HepG2 (cell line): Measurements from ENCODE around the gene PPP2R5C. TPM values are rescaled to one million over a fixed set of nuclear protein-coding genes. Genes with fewer than 3 reads are reported as not detected.

ENCODE experiments used
- BCL6 ChIP-seq: IDR thresholded peaks from 2 replicates; pipeline ENCODE4 v1.6.1; 2016; ENCODE audit warnings: missing genetic modification reagents, missing compliant biosample characterization
- CAMTA2 ChIP-seq: sonication (generic); formaldehyde crosslinking; IDR thresholded peaks from 2 replicates; pipeline ENCODE4 v1.4.0; 2020; ENCODE audit warnings: mild to moderate bottlenecking, missing genetic modification reagents, borderline replicate concordance
- ETV6 ChIP-seq: sonication (generic); formaldehyde crosslinking; conservative IDR thresholded peaks from 2 replicates; pipeline ENCODE4 v1.4.0; 2020; ENCODE audit warnings: missing genetic modification reagents
- FOSL1 ChIP-seq: sonication (generic); formaldehyde crosslinking; IDR thresholded peaks from 2 replicates; pipeline ENCODE4 v1.9.0; 2021; ENCODE audit warnings: missing genetic modification reagents, borderline replicate concordance
- MIER3 ChIP-seq: IDR thresholded peaks from 2 replicates; pipeline ENCODE4 v1.6.1; 2016; ENCODE audit warnings: missing compliant biosample characterization, borderline replicate concordance
- NR2C2 ChIP-seq: sonication (generic); formaldehyde crosslinking; IDR thresholded peaks from 2 replicates; pipeline ENCODE4 v1.4.0; 2020; ENCODE audit warnings: missing genetic modification reagents, mild to moderate bottlenecking, moderate library complexity, borderline replicate concordance
- RAD21 ChIP-seq: fragments of 450-650 bp; formaldehyde crosslinking; IDR thresholded peaks from 2 replicates; pipeline ENCODE4 v1.5.0; 2020; ENCODE audit warnings: mild to moderate bottlenecking
- TBX3 ChIP-seq: fragments of 450-650 bp; IDR thresholded peaks from 2 replicates; pipeline ENCODE4 v1.6.1; 2017; ENCODE audit warnings: antibody characterized with exemption, mild to moderate bottlenecking, inconsistent platforms, borderline replicate concordance
- ZNF225 ChIP-seq: sonication (generic); formaldehyde crosslinking; IDR thresholded peaks from 2 replicates; pipeline ENCODE4 v1.4.0; 2020; ENCODE audit warnings: mild to moderate bottlenecking, missing genetic modification reagents
- ZNF230 ChIP-seq: sonication (generic); formaldehyde crosslinking; IDR thresholded peaks from 2 replicates; pipeline ENCODE4 v1.4.0; 2020; ENCODE audit warnings: mild to moderate bottlenecking, missing genetic modification reagents
- ZNF331 ChIP-seq: sonication (generic); formaldehyde crosslinking; IDR thresholded peaks from 2 replicates; pipeline ENCODE4 v1.4.0; 2020; ENCODE audit warnings: missing genetic modification reagents
- ZNF335 ChIP-seq: sonication (generic); formaldehyde crosslinking; IDR thresholded peaks from 2 replicates; pipeline ENCODE4 v1.4.0; 2020; ENCODE audit warnings: missing genetic modification reagents
- ZNF431 ChIP-seq: sonication (generic); formaldehyde crosslinking; IDR thresholded peaks from 2 replicates; pipeline ENCODE4 v1.9.0; 2022; ENCODE audit warnings: missing genetic modification reagents, low read depth, mild to moderate bottlenecking, borderline replicate concordance
- ZNF598 ChIP-seq: sonication (generic); formaldehyde crosslinking; IDR thresholded peaks from 2 replicates; pipeline ENCODE4 v1.5.1; 2020; ENCODE audit warnings: mild to moderate bottlenecking, missing genetic modification reagents, borderline replicate concordance
- ZNF713 ChIP-seq: sonication (generic); formaldehyde crosslinking; IDR thresholded peaks from 2 replicates; pipeline ENCODE4 v1.4.0; 2020; ENCODE audit warnings: mild to moderate bottlenecking, missing genetic modification reagents
- ZNF782 ChIP-seq: sonication (generic); formaldehyde crosslinking; IDR thresholded peaks from 2 replicates; pipeline ENCODE4 v1.4.0; 2020; ENCODE audit warnings: missing genetic modification reagents, mild to moderate bottlenecking, borderline replicate concordance
- ZNF816 ChIP-seq: sonication (generic); formaldehyde crosslinking; IDR thresholded peaks from 2 replicates; pipeline ENCODE4 v1.8.0; 2022; ENCODE audit warnings: missing genetic modification reagents, mild to moderate bottlenecking, borderline replicate concordance
- polyA plus RNA-seq, 8 experiments: library from polyadenylated mRNA; depleted of rRNA in 3 of 8; stranded (reverse) in 7 of 8; unstranded in 1 of 8; fragments of >200 nt; fragmentation: Illumina TruSeq in 4 of 8; extraction: Trizol in 4 of 8; gene quantifications; 2 replicates each; pipeline versions ENCODE4 v1.2.1 to v1.2.3, GENCODE V29; 2011 to 2016; ENCODE audit warnings: low read depth in 4 of 8, missing spikeins in 1 of 8, mixed read lengths in 1 of 8; ENCODE audit not compliant: insufficient read depth in 1 of 8
- total RNA-seq, 5 experiments: library from RNA; depleted of rRNA; stranded (reverse); fragments of >200 nt; fragmentation: Illumina TruSeq; extraction: Trizol; gene quantifications; 2 replicates each; pipeline ENCODE4 v1.2.3, GENCODE V29; 2016; ENCODE audit warnings: low read depth in 1 of 5
- TF ChIP-seq, protein P1 (sequence below): sonication (generic); formaldehyde crosslinking; IDR thresholded peaks from 2 replicates; pipeline ENCODE4 v1.5.0; 2020; ENCODE audit warnings: missing genetic modification reagents
- TF ChIP-seq, protein P2 (sequence below): sonication (generic); formaldehyde crosslinking; IDR thresholded peaks from 2 replicates; pipeline ENCODE4 v1.8.1; 2022; ENCODE audit warnings: low read depth, mild to moderate bottlenecking, missing genetic modification reagents
- TF ChIP-seq, protein P3 (sequence below): sonication (generic); formaldehyde crosslinking; IDR thresholded peaks from 2 replicates; pipeline ENCODE4 v1.5.1; 2020; ENCODE audit warnings: mild to moderate bottlenecking, missing genetic modification reagents
- TF ChIP-seq, protein P4 (sequence below): sonication (generic); formaldehyde crosslinking; IDR thresholded peaks from 2 replicates; pipeline ENCODE4 v1.4.0; 2020; ENCODE audit warnings: mild to moderate bottlenecking, missing genetic modification reagents, borderline replicate concordance

Gene PPP2R5C
- total and polyA plus RNA-seq, 2 of the 13 experiments (the other 11 are each of a cell fraction or from before 2014, with no cell fraction given) = 74.3 to 78.5 TPM

DNA sequence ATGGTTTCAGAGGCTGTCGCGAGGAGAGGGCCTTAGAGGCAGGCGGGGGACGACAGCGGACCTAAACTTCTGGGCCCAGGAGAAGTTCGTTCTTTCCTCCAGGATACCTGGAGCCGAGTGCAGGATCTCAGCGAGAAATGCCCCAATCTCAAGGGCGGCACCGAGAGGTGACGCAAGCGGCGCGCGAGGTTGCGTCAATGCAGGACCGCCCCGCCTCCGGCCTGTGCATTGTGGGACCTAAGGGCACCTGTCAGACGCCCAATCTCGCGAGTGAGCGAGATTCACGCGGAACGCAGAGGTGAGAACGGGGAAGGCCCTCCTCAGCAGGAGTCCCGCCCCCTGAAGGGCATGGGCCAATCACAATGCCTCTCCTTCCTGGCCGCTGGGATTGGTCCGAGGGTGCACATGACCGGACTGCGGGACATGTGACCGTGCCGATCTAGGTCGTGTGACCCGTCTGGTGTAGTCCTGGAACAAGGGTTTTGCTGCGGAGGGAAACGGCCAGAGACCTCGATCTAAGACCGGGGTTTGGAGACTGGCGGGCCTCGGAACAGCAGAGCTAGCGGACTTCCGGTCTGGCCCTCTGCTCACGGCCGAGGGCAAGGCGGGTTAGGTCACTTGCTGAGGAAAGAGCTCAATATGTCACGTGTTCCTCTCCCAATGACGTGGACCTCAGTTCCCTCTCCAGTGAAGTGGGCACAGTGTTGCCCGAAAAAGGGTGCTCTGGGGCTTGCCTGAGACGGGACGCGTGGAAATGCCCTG lies 186.6 kb downstream of the PPP2R5C start (continued):
- peak; percentile 90; the same call in 1 of the 2 replicates for TF ChIP-seq ZNF431 (CRISPR knock-in tag)
- TF ChIP-seq, protein P1, sequence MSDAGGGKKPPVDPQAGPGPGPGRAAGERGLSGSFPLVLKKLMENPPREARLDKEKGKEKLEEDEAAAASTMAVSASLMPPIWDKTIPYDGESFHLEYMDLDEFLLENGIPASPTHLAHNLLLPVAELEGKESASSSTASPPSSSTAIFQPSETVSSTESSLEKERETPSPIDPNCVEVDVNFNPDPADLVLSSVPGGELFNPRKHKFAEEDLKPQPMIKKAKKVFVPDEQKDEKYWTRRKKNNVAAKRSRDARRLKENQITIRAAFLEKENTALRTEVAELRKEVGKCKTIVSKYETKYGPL (CRISPR knock-in tag) = peak; percentile 57; the same call in 1 of the 2 replicates
- TF ChIP-seq MIER3 (CRISPR knock-in tag) = peak; percentile 93; the same call in 1 of the 2 replicates
- no peak; the same call in 1 of the 2 replicates for TF ChIP-seq RAD21 (CRISPR knock-in tag)
- TF ChIP-seq CAMTA2 (CRISPR knock-in tag) = 0 out of 2 replicates have a peak, but pooled peaks have one; percentile 29
- TF ChIP-seq ZNF225 (CRISPR knock-in tag) = peak; percentile 21; the same call in 1 of the 2 replicates
- TF ChIP-seq NR2C2 (CRISPR knock-in tag) = peak; percentile 84
- TF ChIP-seq, protein P2, sequence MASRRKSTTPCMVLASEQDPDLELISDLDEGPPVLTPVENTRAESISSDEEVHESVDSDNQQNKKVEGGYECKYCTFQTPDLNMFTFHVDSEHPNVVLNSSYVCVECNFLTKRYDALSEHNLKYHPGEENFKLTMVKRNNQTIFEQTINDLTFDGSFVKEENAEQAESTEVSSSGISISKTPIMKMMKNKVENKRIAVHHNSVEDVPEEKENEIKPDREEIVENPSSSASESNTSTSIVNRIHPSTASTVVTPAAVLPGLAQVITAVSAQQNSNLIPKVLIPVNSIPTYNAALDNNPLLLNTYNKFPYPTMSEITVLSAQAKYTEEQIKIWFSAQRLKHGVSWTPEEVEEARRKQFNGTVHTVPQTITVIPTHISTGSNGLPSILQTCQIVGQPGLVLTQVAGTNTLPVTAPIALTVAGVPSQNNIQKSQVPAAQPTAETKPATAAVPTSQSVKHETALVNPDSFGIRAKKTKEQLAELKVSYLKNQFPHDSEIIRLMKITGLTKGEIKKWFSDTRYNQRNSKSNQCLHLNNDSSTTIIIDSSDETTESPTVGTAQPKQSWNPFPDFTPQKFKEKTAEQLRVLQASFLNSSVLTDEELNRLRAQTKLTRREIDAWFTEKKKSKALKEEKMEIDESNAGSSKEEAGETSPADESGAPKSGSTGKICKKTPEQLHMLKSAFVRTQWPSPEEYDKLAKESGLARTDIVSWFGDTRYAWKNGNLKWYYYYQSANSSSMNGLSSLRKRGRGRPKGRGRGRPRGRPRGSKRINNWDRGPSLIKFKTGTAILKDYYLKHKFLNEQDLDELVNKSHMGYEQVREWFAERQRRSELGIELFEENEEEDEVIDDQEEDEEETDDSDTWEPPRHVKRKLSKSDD = peak; percentile 96
- TF ChIP-seq ZNF331 (CRISPR knock-in tag) = peak; percentile 48
- TF ChIP-seq ZNF598 (CRISPR knock-in tag) = no peak
- peak; percentile 33; the same call in 1 of the 2 replicates for TF ChIP-seq ZNF782 (CRISPR knock-in tag)
- peak; percentile 67; the same call in 1 of the 2 replicates for TF ChIP-seq ETV6
- TF ChIP-seq BCL6 (CRISPR knock-in tag) = peak; percentile 41
- TF ChIP-seq, protein P3, sequence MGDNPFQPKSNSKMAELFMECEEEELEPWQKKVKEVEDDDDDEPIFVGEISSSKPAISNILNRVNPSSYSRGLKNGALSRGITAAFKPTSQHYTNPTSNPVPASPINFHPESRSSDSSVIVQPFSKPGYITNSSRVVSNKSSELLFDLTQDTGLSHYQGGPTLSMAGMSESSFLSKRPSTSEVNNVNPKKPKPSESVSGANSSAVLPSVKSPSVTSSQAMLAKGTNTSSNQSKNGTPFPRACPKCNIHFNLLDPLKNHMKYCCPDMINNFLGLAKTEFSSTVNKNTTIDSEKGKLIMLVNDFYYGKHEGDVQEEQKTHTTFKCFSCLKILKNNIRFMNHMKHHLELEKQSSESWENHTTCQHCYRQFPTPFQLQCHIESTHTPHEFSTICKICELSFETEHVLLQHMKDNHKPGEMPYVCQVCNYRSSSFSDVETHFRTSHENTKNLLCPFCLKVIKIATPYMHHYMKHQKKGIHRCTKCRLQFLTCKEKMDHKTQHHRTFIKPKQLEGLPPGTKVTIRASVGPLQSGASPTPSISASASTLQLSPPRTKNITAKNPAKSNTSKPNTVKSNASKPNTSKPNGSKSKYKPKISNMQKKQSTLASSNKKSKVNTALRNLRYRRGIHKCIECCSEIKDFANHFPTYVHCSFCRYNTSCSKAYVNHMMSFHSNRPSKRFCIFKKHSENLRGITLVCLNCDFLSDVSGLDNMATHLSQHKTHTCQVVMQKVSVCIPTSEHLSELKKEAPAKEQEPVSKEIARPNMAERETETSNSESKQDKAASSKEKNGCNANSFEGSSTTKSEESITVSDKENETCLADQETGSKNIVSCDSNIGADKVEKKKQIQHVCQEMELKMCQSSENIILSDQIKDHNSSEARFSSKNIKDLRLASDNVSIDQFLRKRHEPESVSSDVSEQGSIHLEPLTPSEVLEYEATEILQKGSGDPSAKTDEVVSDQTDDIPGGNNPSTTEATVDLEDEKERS (CRISPR knock-in tag) = peak; percentile 74; the same call in 1 of the 2 replicates
- no peak for TF ChIP-seq ZNF713
- TF ChIP-seq ZNF230 (CRISPR knock-in tag) = no peak; the same call in 1 of the 2 replicates
- TF ChIP-seq TBX3 = peak; percentile 84; the same call in 1 of the 2 replicates
- no peak for TF ChIP-seq ZNF816 (CRISPR knock-in tag)
- TF ChIP-seq ZNF335 = peak; percentile 87
- TF ChIP-seq, protein P4, sequence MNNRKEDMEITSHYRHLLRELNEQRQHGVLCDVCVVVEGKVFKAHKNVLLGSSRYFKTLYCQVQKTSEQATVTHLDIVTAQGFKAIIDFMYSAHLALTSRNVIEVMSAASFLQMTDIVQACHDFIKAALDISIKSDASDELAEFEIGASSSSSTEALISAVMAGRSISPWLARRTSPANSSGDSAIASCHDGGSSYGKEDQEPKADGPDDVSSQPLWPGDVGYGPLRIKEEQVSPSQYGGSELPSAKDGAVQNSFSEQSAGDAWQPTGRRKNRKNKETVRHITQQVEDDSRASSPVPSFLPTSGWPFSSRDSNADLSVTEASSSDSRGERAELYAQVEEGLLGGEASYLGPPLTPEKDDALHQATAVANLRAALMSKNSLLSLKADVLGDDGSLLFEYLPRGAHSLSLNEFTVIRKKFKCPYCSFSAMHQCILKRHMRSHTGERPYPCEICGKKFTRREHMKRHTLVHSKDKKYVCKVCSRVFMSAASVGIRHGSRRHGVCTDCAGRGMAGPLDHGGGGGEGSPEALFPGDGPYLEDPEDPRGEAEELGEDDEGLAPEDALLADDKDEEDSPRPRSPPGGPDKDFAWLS (CRISPR knock-in tag) = no peak
- TF ChIP-seq FOSL1 (CRISPR knock-in tag) = no peak
